ENCODE measurements around the gene EFNA4. TPM values are rescaled to one million over a fixed set of nuclear protein-coding genes. Genes with fewer than 3 reads are reported as not detected.

EFNA4 gene, protein sequence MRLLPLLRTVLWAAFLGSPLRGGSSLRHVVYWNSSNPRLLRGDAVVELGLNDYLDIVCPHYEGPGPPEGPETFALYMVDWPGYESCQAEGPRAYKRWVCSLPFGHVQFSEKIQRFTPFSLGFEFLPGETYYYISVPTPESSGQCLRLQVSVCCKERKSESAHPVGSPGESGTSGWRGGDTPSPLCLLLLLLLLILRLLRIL
- 10.2 and 11.7 TPM in 2 replicates for total RNA-seq

DNA sequence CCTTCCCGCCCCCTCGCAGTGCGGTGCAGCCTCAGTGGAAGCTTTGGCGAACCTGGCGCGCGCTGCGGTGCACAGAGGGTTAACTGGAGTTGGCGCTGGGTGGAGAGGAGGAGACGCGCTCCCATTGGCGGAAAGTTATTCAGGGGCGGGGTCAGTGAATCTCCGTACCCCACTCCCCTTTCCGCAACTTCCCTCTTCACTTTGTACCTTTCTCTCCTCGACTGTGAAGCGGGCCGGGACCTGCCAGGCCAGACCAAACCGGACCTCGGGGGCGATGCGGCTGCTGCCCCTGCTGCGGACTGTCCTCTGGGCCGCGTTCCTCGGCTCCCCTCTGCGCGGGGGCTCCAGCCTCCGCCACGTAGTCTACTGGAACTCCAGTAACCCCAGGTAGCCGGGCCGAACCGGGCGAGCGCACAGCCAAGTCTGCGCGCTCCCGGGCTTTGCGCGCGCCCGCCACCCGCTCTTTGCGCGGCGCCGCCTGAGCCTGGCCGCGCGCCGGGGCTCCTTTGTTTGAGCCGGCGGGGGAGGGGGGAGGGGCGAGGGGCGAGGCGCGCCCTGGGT lies at the start of gene EFNA4:
Gene EFNA4 (plus strand): TSS at position 191 of the 561 bp plus-strand sequence. CDS start 84 bp downstream, at position 275.

DNA sequence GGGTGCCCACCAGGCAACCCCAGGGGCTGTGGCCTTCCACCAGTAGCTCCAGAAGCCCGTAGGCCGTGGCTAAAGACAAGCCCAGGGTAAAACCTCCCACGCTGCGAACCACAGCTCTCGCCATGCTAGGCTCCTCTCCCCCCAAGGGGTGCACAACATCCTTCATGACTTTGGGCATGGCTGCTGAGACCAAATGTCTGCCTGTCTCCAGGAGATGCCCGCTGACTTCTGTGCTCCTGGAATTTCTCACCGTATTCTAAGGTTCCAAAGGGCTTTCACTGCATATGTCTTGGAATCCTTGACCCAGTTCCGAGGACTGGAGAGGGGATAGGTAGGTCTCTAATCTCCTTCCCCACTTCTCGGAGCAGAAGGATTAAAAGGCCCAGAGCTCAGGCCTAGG lies 30.0 kb upstream of the EFNA4 start, which contains the start of the genes DCST1 and DCST2:
Gene DCST1 (plus strand): TSS at position 301 of the 400 bp plus-strand sequence. CDS start 213 bp downstream, outside the sequence.
Gene DCST2 (minus strand): TSS at position 258 of the 400 bp plus-strand sequence. CDS start 80 bp downstream, at position 178.

DNA sequence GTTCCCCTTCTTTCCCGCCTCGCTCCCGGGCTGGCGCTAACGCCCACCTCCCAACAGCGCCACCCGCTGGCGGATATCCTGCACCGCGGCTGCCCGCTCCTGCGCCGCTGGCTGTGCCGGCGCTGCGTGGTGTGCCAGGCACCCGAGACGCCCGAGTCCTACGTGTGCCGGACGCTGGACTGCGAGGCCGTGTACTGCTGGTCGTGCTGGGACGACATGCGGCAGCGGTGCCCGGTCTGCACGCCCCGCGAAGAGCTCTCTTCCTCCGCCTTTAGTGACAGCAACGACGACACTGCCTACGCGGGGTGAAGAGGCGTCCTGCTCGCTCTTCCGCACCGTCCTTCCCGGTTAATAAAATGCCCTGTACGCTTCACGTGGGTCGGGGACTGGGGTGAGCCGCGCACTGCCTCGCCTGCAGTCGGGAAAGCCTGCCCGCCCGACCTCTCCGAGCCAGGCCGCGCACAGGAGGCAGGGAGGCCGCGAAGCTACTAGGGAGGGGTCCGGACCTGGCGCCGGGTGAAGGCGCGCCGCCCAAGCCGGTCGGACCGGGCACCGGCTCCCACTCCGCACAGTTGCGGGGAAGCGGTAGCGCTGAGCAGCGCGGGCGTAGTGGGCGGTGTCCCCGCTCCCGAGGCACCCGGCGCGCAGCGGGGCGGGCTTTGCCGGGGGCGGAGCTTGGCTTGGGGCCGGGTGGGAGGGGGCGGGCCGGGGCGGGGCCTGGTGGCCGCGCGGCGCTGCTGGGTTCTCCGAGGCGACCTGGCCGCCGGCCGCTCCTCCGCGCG lies 12.8 kb upstream of the EFNA4 start, which contains the start of gene ADAM15:
Gene ADAM15 (plus strand): TSS at position 757 of the 782 bp plus-strand sequence. CDS start 71 bp downstream, outside the sequence.

DNA sequence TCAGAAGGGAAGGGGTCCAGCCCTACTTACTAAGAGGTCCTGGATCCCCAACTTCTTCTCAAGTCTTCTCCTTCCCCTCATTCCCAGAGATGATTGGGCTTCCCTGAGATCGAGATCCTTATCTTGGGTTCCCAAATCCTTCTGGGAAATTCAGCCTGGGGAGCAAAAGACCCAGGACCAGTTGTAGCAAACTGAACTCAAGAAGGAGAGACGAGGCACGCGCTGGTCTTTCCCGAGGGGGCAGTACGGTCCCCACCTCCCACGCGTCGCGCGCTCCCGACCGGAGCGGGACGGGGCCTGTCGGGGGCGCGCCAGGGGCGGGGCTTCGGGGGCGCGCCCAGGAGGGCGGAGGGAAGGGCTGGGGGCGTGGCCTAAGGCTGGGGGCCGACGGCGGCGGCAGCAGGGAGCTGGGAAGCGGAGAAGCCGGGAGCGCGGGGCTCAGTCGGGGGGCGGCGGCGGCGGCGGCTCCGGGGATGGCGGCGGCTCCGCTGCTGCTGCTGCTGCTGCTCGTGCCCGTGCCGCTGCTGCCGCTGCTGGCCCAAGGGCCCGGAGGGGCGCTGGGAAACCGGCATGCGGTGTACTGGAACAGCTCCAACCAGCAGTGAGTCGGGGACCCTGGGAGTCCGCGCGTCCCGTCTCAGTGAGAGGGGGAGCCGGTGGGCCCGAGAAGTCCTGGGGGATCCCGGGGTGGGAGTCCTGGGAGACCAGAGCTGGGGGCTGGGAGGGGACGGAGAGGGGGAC lies 15.1 kb downstream of the EFNA4 start, which contains the start of gene EFNA3:
Gene EFNA3 (plus strand): TSS at position 369 of the 741 bp plus-strand sequence. CDS start 105 bp downstream, at position 474.

Other genes with a start within 250 kb of the EFNA4 start
- 0.13 and 0.32 TPM in 2 replicates for gene KCNN3, start 193.5 kb upstream of the EFNA4 start, total RNA-seq
- gene PMVK, start 127.0 kb upstream of the EFNA4 start, total RNA-seq, result 3.8 and 7.0 TPM in 2 replicates
- gene PBXIP1, start 107.6 kb upstream of the EFNA4 start, total RNA-seq, result 67.4 and 92.9 TPM in 2 replicates
- 20.4 and 26.2 TPM in 2 replicates for gene PYGO2, start 102.0 kb upstream of the EFNA4 start, total RNA-seq
- gene SHC1, start 93.0 kb upstream of the EFNA4 start, total RNA-seq, result 188 and 278 TPM in 2 replicates
- gene CKS1B, start 89.1 kb upstream of the EFNA4 start, total RNA-seq, result 43.8 and 135 TPM in 2 replicates
- gene FLAD1, start 80.4 kb upstream of the EFNA4 start, total RNA-seq, result 27.4 and 30.3 TPM in 2 replicates
- gene LENEP, start 70.2 kb upstream of the EFNA4 start, total RNA-seq, result not detected in 2 replicates
- gene ZBTB7B, start 60.9 kb upstream of the EFNA4 start, total RNA-seq, result 18.7 and 19.7 TPM in 2 replicates
- gene DCST2, start 30.0 kb upstream of the EFNA4 start, total RNA-seq, result not detected in 2 replicates
- gene DCST1, start 29.9 kb upstream of the EFNA4 start, total RNA-seq, result not detected in 2 replicates
- 33.1 and 81.6 TPM in 2 replicates for gene ADAM15, start 12.4 kb upstream of the EFNA4 start, total RNA-seq
- 1.7 and 1.9 TPM in 2 replicates for gene EFNA3, start 15.1 kb downstream of the EFNA4 start, total RNA-seq
- 1.8 and 14.9 TPM in 2 replicates for gene EFNA1, start 64.1 kb downstream of the EFNA4 start, total RNA-seq
- gene SLC50A1, start 72.1 kb downstream of the EFNA4 start, total RNA-seq, result 21.5 and 51.5 TPM in 2 replicates
- 87.8 and 104 TPM in 2 replicates for gene DPM3, start 76.8 kb downstream of the EFNA4 start, total RNA-seq
- 133 and 203 TPM in 2 replicates for gene KRTCAP2, start 109.6 kb downstream of the EFNA4 start, total RNA-seq
- 3.6 and 6.4 TPM in 2 replicates for gene TRIM46, start 110.1 kb downstream of the EFNA4 start, total RNA-seq
- gene THBS3, start 144.2 kb downstream of the EFNA4 start, total RNA-seq, result 15.5 and 19.9 TPM in 2 replicates
- gene MTX1, start 145.0 kb downstream of the EFNA4 start, total RNA-seq, result 70.7 and 116 TPM in 2 replicates
- 15.5 and 45.0 TPM in 2 replicates for gene ENTREP3, start 191.7 kb downstream of the EFNA4 start, total RNA-seq
- gene SCAMP3, start 198.6 kb downstream of the EFNA4 start, total RNA-seq, result 73.5 and 116 TPM in 2 replicates
- 19.5 and 23.6 TPM in 2 replicates for gene CLK2, start 209.8 kb downstream of the EFNA4 start, total RNA-seq
- 0.08 and 0.26 TPM in 2 replicates for gene HCN3, start 213.7 kb downstream of the EFNA4 start, total RNA-seq
- not detected in 2 replicates for gene PKLR, start 237.7 kb downstream of the EFNA4 start, total RNA-seq
- 85.9 and 462 TPM in 2 replicates for gene FDPS, start 245.1 kb downstream of the EFNA4 start, total RNA-seq